Measurements from ENCODE around the gene SHISAL1.

Gene SHISAL1

GRCh38 chr22:44278243-44279068 lies 34.3 kb downstream of the SHISAL1 start:
- no peak for DNase-seq (ENCODE audit: low read depth in 2 of 2)

- DNase-seq (ENCODE audit: low read depth in 2 of 2) = no peak
Measured at GRCh38 chr22:44277386-44278135, 35.2 kb downstream of the SHISAL1 start.

- no peak for DNase-seq (ENCODE audit: low read depth in 2 of 2)
Measured at GRCh38 chr22:44276706-44277356, 35.9 kb downstream of the SHISAL1 start.

GRCh38 chr22:44276041-44276440 lies 36.7 kb downstream of the SHISAL1 start:
- no peak for DNase-seq (ENCODE audit: low read depth in 2 of 2)

- no peak for DNase-seq (ENCODE audit: low read depth in 2 of 2)
Measured at GRCh38 chr22:44275631-44275995, 37.1 kb downstream of the SHISAL1 start.

- DNase-seq (ENCODE audit: low read depth in 2 of 2) = no peak
Measured at GRCh38 chr22:44274918-44275630, 37.7 kb downstream of the SHISAL1 start.

- no peak for DNase-seq (ENCODE audit: low read depth in 2 of 2)
Measured at GRCh38 chr22:44273175-44273574, 39.6 kb downstream of the SHISAL1 start.

GRCh38 chr22:44272401-44272771 lies 40.4 kb downstream of the SHISAL1 start:
- no peak for DNase-seq (ENCODE audit: low read depth in 2 of 2)

- DNase-seq (ENCODE audit: low read depth in 2 of 2) = no peak
Measured at GRCh38 chr22:44271732-44272400, 40.9 kb downstream of the SHISAL1 start.

GRCh38 chr22:44271010-44271500 lies 41.7 kb downstream of the SHISAL1 start:
- no peak for DNase-seq (ENCODE audit: low read depth in 2 of 2)

- no peak for DNase-seq (ENCODE audit: low read depth in 2 of 2)
Measured at GRCh38 chr22:44270556-44270880, 42.2 kb downstream of the SHISAL1 start.

- no peak for DNase-seq (ENCODE audit: low read depth in 2 of 2)
Measured at GRCh38 chr22:44269757-44270555, 42.8 kb downstream of the SHISAL1 start.

- no peak for DNase-seq (ENCODE audit: low read depth in 2 of 2)
Measured at GRCh38 chr22:44269117-44269498, 43.6 kb downstream of the SHISAL1 start.

- no peak for DNase-seq (ENCODE audit: low read depth in 2 of 2)
Measured at GRCh38 chr22:44268431-44269116, 44.2 kb downstream of the SHISAL1 start.

GRCh38 chr22:44267856-44268255 lies 44.9 kb downstream of the SHISAL1 start:
- DNase-seq (ENCODE audit: low read depth in 2 of 2) = no peak

- no peak for DNase-seq (ENCODE audit: low read depth in 2 of 2)
Measured at GRCh38 chr22:44266796-44267760, 45.7 kb downstream of the SHISAL1 start.

GRCh38 chr22:44263547-44263946 lies 49.2 kb downstream of the SHISAL1 start:
- no peak for DNase-seq (ENCODE audit: low read depth in 2 of 2)

GRCh38 chr22:44261861-44262595 lies 50.7 kb downstream of the SHISAL1 start:
- DNase-seq (ENCODE audit: low read depth in 2 of 2) = no peak
